KG1 (cell line): ENCODE results near the gene PAX8.

Experiments
- DNase-seq: peaks from one replicate; lab custom pipeline; 2025; lab: John Stamatoyannopoulos, UW

PAX8 gene

GRCh38 chr2:113219889-113220641 lies 58.7 kb downstream of the PAX8 start:
- no peak for DNase-seq

DNA sequence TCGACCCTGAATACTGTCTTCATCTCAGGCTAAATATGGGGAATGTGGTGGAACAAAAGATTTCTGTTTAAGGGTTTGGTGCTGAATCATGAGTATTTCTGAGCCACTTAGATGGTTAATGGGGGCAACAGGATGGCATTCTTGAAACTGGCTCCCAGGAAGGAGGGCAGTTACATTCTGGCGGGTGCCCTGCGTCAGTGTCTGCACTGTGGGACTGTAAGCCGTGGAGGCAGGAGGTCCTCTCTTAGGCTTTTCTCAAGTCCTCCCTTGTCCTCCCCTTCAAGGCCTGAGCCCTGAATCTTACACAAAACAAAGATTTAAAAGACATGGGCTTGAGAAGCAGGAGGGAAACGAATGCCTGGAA lies 59.2 kb downstream of the PAX8 start:
- DNase-seq, result no peak

DNA sequence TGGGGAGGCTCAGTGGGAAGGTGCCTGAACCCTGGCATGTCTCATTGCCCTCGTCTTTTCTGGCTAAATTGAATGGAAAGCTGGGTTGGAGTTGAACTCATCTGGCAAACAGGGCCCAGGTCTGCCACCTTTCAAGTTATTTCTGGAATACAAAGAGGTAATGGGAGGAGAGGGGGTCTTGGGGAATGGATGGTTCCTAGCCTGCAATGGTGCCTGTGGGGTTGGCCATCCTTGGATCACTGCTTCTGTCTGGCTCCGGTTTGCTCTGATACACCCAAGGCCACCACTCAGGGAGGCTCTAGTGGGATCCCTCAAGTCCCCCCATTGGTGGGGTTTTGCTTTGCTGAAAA lies 59.7 kb downstream of the PAX8 start:
- DNase-seq, result no peak

- DNase-seq, result no peak
Observed at GRCh38 chr2:113218283-113219091, 60.2 kb downstream of the PAX8 start.

- DNase-seq, result peak; percentile 35
Observed at GRCh38 chr2:113217455-113218282, 61.1 kb downstream of the PAX8 start.

GRCh38 chr2:113216891-113217454 lies 61.7 kb downstream of the PAX8 start:
- no peak for DNase-seq

DNA sequence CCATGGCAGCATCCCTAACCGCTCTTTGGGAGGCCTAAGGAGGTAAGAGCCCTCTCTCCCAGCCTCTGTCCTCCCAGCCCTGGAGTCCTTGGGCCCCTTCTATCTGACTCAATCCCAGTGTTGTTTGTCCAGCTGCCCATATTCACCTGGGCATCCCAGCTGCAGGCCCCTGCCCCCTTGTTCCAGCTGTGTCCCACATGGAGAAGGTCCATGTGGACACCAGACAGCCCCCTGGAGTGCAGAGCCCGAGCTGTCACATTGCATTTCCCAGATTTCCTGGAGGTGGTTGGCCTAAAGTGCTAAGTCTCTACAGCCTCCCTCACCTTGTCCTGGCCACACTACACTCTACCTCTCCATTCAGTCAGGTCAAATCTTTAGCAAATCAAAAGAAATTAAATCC lies 62.4 kb downstream of the PAX8 start:
- DNase-seq, result no peak

DNA sequence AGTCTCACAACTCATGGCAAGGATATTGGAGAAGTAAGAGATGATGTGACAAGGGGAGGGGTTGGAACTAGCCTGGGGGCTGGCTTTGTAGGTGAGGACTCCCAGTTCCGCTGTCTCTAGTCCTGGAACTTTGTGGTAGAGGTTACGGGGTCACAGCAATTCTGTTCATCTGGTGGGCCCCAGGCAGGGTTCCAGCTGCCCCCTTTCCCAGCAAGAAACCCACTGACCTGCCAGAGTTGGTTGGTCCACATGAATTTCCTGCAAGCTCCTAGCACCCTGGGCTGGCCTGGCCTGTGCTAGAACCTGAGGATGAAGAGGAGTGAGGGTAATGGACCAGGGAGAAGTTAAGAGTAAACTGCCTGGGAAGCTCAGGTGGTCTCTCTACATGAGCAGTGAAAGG lies 63.7 kb downstream of the PAX8 start:
- DNase-seq, result no peak

GRCh38 chr2:113214141-113214540 lies 64.6 kb downstream of the PAX8 start:
- no peak for DNase-seq

DNA sequence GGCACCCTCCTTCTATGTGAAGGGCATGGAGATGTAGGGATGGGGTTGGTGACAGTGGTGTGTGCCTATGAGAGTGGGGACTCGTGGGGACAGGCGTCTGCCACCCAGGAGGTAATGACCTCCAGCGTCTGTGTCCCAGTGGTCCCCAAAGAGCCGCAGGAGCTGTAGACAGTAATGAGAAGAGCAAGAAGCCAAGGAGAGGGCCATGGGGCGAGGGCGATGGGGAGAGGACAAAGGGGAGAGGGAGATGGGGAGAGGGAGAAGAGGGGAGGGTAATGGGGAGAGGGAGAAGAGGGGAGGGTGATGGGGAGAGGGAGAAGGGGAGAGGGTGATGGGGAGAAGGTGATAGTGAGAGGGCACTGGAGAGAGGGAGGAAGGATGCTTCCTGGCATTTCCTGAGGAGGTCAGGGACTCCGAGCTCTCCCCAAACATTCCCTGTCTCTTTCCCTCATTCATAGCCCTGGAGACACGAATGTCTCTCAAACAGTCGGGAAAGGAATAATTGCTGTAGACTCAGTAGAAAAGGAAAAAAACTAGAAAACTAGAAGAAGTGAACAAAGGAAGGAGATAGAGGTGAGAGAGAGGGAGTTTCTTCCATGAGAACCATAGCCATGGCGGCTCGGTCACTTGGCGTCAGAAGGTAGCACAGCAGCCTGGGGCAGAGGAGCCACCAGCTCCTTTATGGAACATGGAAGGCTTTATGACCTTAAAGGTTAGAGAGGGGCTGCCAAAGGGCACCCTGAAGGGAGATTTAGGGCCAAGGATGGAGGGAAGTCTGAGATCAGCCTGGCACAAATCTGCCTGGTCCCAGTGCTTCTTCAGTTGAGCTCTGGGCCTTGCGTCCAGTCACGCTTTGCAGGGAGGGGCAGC lies 65.4 kb downstream of the PAX8 start:
- DNase-seq, result no peak

DNA sequence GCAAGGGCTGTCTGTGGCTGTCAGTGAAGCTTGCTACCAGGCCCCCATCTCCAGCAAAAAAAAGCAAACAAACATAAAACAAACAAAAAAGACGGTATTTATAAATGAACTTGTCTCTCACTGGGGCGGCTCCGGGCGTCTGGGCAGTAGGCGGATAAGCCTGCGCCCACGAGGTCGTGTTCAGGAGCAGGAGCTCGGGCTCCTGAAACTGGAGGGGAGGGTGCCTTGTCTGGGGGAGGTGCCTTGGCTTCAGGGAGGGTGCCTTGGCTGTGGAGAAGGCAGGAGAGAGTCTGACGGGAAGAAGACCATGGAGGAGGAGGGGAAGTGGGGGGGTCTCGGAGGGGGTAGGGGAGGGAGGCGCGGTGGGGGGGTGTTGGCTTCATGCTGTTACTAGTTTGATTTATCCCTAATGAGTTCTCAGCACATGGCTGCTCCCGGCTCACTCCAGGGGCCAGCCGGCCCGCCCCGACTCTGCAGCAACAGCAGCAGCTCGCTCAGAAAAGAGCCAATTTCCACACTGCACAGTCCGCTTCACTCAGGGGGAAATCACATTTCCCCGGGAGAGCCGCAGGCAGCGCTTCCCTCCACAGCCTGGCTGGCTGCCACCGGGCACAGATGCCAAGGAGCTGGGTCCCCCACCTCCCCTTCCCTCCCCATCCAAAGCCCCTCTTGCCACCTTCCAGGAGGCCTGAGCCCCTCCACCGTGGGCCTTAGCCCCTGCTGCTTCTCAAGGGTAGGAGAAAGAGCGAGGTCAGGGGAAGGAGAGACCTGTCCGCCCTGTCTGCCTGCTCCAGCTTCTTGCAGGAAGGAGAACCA lies 66.3 kb downstream of the PAX8 start:
- DNase-seq, result no peak

GRCh38 chr2:113211226-113212105 lies 67.3 kb downstream of the PAX8 start:
- no peak for DNase-seq

GRCh38 chr2:113209646-113210171 lies 69.0 kb downstream of the PAX8 start:
- DNase-seq, result no peak

DNA sequence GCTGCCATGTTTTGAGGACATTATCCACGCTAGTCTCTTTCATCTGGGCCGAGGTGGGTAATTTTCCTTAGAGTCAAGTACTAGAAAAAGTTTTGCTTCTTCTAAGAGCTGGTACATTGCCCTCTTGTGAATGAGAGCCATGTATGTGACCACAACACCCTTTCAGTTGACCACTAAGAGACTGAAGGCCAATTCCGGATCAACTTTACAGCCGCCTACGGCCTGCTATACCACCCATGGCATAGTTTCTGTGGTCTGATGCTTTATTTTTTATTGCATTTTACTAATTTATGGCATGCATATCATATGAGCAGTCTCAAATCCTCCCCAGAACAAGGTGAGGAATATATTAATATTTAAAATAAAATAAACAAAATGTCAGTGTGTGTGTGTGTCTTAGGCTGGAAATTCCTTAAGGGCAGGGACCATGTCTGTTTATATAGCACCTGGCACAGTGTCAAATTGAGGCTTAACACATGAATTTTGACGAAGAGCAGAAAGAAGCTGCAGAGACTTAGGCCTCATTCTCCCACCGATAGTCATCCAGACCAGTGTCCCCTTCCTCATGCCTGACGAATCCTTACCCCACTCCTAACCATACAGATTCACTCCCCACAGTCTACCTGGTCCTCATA lies 69.6 kb downstream of the PAX8 start:
- no peak for DNase-seq

GRCh38 chr2:113208396-113208795 lies 70.3 kb downstream of the PAX8 start:
- no peak for DNase-seq

DNA sequence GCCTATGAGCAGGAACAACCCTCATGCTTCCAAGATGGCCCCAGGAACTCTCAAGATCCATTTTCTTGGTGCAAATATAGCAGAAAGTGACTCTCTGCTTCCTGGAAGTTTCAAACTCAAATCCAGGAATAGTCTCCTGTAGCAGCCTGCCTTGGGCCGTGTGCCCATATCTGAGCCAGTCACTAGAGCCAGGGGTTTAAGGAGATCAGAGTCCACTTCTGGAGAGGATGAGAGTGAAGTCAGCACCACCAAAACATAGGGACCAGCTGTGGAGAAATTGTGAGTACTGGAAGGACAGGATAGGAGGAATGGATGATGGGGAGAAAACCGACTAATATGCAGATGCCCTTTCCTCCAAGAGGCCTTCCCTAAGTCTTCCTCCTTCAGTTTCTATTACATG lies 71.7 kb downstream of the PAX8 start:
- DNase-seq, result no peak

GRCh38 chr2:113206251-113206650 lies 72.5 kb downstream of the PAX8 start:
- DNase-seq, result no peak

DNA sequence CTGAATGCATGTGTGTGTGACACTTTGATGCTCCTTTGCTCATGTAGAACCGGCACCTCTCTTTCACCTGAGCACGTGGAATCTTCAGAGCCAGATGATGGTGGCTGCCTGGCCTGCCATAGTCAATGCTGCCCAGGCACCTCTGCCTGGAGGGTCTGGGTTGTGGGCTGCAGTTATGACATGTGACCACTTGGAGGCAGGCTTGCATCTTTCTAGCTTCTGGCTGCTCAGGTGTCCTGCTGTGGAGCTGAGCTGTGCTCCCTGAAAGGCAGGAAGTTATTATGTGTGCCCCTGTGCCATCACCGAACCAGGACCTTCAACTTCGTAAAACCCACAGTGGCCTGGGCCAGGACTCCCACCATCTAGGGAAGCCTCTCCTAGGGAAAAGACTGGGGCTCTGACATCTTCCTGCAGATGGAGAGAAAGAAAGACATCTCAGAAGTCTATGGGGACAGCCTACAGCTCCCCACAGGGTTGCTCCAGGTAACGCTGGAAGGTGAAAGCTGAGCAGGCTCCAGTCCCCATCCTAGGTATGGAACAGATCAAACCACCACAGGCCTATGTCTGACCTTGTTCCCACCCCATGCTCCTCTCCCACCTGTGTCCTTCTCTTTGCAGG lies 74.7 kb downstream of the PAX8 start:
- DNase-seq, result peak; percentile 53

- DNase-seq, result no peak
Observed at GRCh38 chr2:113203217-113203530, 75.5 kb downstream of the PAX8 start.
